ENCODE measurements around the gene PTGDS. TPM values are rescaled to one million over a fixed set of nuclear protein-coding genes. Genes with fewer than 3 reads are reported as not detected.

Gene PTGDS
- total and polyA plus RNA-seq, 10 donors = 134 to 1,396 (median 412) TPM

GRCh38 chr9:136974817-136975535 is 2.3 kb upstream of the PTGDS start:
- intact Hi-C loops (cut with DNase I; ENCODE audit: low total_unique reads) = no loop called here
- no peaks in the 10 kb centered on the region for H3K36me3 ChIP-seq
- no peaks in the 10 kb centered on the region for H3K9me3 ChIP-seq
- H3K27me3 ChIP-seq (replicated peaks in 1 of 7) = peaks cover 0 to 46% (median 9%) of the 10 kb centered on the region in 7 donors
- no peak for TF ChIP-seq POLR2A (IDR thresholded peaks at IDR 0.05)
- peak; percentile 38 to 81 (median 76) for TF ChIP-seq POLR2AphosphoS5 (IDR thresholded peaks at IDR 0.05)
- DNase-seq = no peak
- peak overlapping the region in 4 of 8 donors; percentile 4 to 35 (median 16) for H3K4me3 ChIP-seq
- peaks cover 19 to 86% (median 60%) of the 10 kb centered on the region in 6 donors for H3K4me1 ChIP-seq
- 33 to 69% (median 48%) methylated on average over 3 to 15 of the region's 15 CpGs for WGBS, 5 donors
- peak overlapping the region; percentile 55 to 84 (median 76) for H3K27ac ChIP-seq

- Histone ChIP-seq H3K9me3 (no peaks in the 10 kb centered on the region), H3K27me3 (replicated peaks in 1 of 7) (peaks cover 0 to 47% (median 9%) of the 10 kb centered on the region in 7 donors), H3K36me3 (no peaks in the 10 kb centered on the region), H3K4me1 (peaks cover 19 to 92% (median 63%) of the 10 kb centered on the region in 6 donors), H3K27ac (peak overlapping the region; percentile 55 to 84 (median 76)), H3K4me3 (peak overlapping the region in 6 of 8 donors; percentile 4 to 35 (median 12))
- WGBS, 5 donors = 5 to 30% (median 15%) methylated on average over 7 to 14 of the region's 14 CpGs
- intact Hi-C loops (cut with DNase I; ENCODE audit: low total_unique reads) = no loop called here
- TF ChIP-seq POLR2AphosphoS5 (IDR thresholded peaks at IDR 0.05) = peak in 2 of 3 donors; percentile 48 to 67
- TF ChIP-seq CTCF (IDR thresholded peaks at IDR 0.05 in 8 of 11, conservative IDR thresholded peaks at IDR 0.05 in 3 of 11) = peak in 10 of 11 experiments; percentile 14 to 61 (median 40)
- no peak for TF ChIP-seq POLR2A (IDR thresholded peaks at IDR 0.05)
- peak; percentile 86 for DNase-seq
Measured at GRCh38 chr9:136975644-136976043, 1.7 kb upstream of the PTGDS start.

- Histone ChIP-seq H3K4me1 (peaks cover 22 to 97% (median 69%) of the 10 kb centered on the region in 6 donors), H3K27me3 (replicated peaks in 1 of 7) (peaks cover 0 to 61% (median 9%) of the 10 kb centered on the region in 7 donors), H3K27ac (peak overlapping the region; percentile 60 to 84 (median 76)), H3K36me3 (no peaks in the 10 kb centered on the region), H3K4me3 (peak overlapping the region; percentile 29 to 69 (median 40)), H3K9me3 (no peaks in the 10 kb centered on the region)
- WGBS, 5 donors = 35 to 48% (median 38%) methylated on average over 20 to 33 of the region's 33 CpGs; no CpG with 5 or more reads in 1 of the 5 donors
- no peak for TF ChIP-seq POLR2AphosphoS5 (IDR thresholded peaks at IDR 0.05)
- TF ChIP-seq POLR2A (IDR thresholded peaks at IDR 0.05) = no peak
- no peak for TF ChIP-seq CTCF (IDR thresholded peaks at IDR 0.05 in 8 of 11, conservative IDR thresholded peaks at IDR 0.05 in 3 of 11)
- intact Hi-C loops (cut with DNase I; ENCODE audit: low total_unique reads) = no loop called here
- DNase-seq = no peak
Measured at GRCh38 chr9:136977649-136978072, 357 bp downstream of the PTGDS start.

- H3K27ac ChIP-seq = peak overlapping the region; percentile 60 to 84 (median 76)
- TF ChIP-seq POLR2AphosphoS5 (IDR thresholded peaks at IDR 0.05) (peak in 2 of 3 donors; percentile 68 to 78), CTCF (IDR thresholded peaks at IDR 0.05 in 8 of 11, conservative IDR thresholded peaks at IDR 0.05 in 3 of 11) (no peak)
- peak overlapping the region; percentile 29 to 69 (median 40) for H3K4me3 ChIP-seq
- peaks cover 18 to 91% (median 68%) of the 10 kb centered on the region in 6 donors for H3K4me1 ChIP-seq
- intact Hi-C loops (cut with DNase I; ENCODE audit: low total_unique reads) = no loop called here
- H3K27me3 ChIP-seq (replicated peaks in 1 of 7) = peaks cover 0 to 67% (median 9%) of the 10 kb centered on the region in 7 donors
- 0 to 15% (median 4%) methylated on average over 15 to 78 of the region's 78 CpGs for WGBS, 5 donors
- no peaks in the 10 kb centered on the region for H3K36me3 ChIP-seq
- peak; percentile 87 for DNase-seq
- no peaks in the 10 kb centered on the region for H3K9me3 ChIP-seq
Measured at GRCh38 chr9:136978073-136978864, 965 bp downstream of the PTGDS start.
